Astrocyte of the spinal cord (primary cell): ENCODE results near the gene GRIN3A.

Source experiments
- DNase-seq: peaks from one replicate; pipeline ENCODE4 v3.0.0; 2011; ENCODE audit warnings: low read depth, low spot score
- H3K4me3 ChIP-seq: 2 replicates; pipeline ENCODE4 v1.5.1; 2011; ENCODE audit warnings: low read depth, mild to moderate bottlenecking, low read length, moderate library complexity
- in situ Hi-C: cut with HindIII; loops from 2 replicates; pipeline ENCODE4 v1.10.0; 2017; ENCODE audit warnings: low sequenced_read_pairs
- TF ChIP-seq, protein P1 (sequence below): IDR thresholded peaks from 2 replicates; pipeline ENCODE4 v1.5.1; 2012; ENCODE audit warnings: low read depth, mild to moderate bottlenecking, low read length, inconsistent platforms

The GRIN3A gene

DNA sequence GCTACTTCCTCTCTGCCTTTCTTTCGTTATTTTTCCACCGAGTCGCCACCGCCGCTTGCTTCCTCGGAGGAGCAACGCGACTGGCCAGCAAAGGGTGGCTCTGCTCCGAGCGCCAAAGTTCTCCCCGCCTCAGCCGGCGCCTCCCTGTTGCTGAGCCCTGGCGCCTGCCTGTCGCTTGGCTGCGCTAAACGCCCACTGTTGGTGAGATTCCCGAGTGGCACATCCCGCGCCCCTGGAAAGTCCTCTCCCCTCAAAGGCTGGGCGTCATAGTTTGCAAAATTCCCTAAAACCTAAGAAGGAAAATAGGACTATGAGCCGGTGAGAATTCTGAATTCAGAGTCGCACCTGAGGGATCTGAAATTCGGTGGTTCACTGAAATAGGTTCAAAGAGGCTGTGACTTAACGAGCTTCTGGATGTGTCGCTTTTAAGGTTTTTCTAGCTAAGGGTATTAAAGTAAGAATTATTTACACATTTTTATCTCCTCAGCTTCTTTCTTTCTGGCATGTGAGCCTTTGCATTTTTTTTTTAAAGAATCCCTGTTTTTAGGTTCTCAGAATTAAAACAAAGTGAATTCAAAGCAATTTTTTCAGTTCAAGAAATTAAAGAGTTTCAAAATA, at the start of gene GRIN3A:
TSS of gene GRIN3A (minus strand) at position 82 of the 618 bp plus-strand sequence. CDS start 668 bp downstream, outside the sequence.
- H3K4me3 ChIP-seq = no peak within 1 kb of the TSS
- in situ Hi-C loops = no loop called here
- DNase-seq = no peak
- TF ChIP-seq, protein P1, sequence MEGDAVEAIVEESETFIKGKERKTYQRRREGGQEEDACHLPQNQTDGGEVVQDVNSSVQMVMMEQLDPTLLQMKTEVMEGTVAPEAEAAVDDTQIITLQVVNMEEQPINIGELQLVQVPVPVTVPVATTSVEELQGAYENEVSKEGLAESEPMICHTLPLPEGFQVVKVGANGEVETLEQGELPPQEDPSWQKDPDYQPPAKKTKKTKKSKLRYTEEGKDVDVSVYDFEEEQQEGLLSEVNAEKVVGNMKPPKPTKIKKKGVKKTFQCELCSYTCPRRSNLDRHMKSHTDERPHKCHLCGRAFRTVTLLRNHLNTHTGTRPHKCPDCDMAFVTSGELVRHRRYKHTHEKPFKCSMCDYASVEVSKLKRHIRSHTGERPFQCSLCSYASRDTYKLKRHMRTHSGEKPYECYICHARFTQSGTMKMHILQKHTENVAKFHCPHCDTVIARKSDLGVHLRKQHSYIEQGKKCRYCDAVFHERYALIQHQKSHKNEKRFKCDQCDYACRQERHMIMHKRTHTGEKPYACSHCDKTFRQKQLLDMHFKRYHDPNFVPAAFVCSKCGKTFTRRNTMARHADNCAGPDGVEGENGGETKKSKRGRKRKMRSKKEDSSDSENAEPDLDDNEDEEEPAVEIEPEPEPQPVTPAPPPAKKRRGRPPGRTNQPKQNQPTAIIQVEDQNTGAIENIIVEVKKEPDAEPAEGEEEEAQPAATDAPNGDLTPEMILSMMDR = no peak

DNA sequence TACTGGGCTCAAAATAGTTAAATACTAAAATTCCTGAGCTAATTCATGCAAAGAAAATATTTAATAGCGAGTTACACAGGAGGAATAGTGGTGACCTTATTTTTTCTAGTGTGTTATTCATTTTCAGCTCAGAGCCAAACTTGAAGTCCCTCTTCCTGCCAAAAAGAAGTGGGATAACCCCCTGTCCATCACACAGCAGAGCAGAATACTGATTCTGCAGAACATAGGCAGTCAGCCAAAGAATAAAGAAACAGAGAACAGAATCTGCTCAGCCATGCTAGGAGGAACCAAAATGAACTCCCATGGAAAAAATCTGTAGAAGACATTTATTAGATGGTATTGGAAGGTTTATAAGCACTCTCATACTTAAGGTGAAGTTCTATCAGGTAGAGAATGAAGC, 49.4 kb upstream of the GRIN3A start:
- no peak overlapping the region for H3K4me3 ChIP-seq
- TF ChIP-seq, protein P1 = no peak
- in situ Hi-C loops = no loop called here

DNA sequence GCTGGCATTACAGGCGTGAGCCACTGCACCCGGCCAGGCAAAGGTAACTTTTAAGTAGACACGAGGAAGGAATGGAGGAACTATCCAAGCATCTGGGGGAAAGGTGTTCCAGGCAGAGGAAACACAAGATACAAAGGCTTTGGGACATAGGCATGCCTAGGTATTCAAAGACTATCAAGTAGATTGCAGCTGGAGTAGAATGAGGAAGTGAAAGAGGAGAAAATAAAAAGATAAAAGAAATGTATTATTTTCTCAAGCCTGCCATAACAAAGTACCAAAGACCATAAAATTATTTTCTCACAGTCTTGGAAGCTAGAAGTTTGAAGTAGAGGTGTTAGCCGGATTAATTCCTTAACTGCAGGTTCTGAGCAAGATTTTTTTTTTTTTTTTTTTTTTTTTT, 39.9 kb upstream of the GRIN3A start:
- in situ Hi-C loops = no loop called here
- TF ChIP-seq, protein P1 = no peak
- no peak overlapping the region for H3K4me3 ChIP-seq
- DNase-seq = no peak

More for the DNA sequence above, 49.4 kb upstream of the GRIN3A start:
- DNase-seq = no peak

DNA sequence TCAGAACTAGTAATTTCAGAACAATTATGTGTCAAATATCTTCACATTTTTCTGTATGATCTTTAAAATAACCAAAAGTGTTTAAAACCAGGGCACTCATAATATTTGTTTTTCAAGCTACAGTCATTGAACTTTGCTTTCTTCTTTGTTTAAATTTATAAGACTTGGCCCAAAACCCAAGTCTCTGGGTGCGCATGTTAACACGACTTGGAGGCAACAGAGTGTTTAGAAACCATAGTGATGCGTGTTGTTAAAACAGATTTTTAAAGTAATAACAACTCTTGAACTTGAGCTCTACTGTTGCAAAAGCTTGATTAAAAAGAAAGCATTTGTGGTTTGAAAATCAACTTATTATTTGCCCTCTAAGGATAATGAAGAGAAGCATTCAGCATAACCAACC, 26.0 kb upstream of the GRIN3A start:
- no peak overlapping the region for H3K4me3 ChIP-seq
- DNase-seq = no peak
- TF ChIP-seq, protein P1 = no peak
- in situ Hi-C loops = no loop called here

DNA sequence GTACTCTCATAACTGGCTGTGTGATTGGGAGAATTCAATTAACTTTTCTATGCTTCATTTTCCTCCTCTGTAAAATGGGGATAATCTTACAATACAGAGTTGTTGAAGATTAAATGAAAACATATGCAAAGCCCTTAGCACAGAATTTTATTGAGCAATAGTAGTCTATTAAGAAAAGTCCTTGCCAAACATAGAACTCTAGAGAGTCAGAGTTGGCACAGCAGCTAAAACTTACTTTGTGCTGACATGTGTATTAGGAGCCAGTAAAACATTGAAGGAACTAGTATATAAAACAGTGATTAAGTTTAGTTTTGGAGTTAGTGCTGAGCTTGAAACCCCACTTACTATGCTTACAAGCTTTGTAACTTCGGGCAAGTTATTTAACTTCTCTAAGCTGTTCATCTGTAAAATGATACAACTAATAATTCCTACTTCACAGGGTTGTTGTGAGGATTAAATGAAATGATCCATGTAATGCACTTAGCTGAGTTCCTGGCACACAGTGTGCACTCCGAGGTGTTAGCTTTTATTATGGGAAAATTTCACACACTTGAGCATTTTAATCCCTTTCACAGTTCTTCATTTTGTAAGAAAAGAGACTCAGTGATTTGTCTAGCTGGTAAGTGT, 20.0 kb upstream of the GRIN3A start:
- TF ChIP-seq, protein P1 = no peak
- in situ Hi-C loops = no loop called here
- H3K4me3 ChIP-seq = no peak overlapping the region

DNA sequence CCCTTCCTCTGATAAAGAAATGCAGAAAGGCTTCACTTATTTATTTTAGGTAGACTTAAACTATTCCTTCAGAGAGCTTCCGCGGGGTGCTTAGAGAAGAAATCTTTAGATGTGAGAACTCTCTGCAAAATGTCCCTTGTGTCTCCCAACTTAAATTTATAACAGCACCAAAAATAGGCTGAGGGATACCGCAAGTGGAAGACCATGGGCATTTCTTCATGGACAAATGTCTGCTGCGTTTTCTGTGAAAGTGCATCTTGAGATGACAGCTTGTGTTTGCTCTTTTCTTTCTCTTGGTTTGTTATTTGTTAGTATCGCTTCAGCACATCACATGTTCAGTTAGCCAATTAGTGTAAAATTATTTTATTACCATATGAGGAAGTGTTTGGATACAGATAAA, 15.3 kb upstream of the GRIN3A start:
- no peak overlapping the region for H3K4me3 ChIP-seq
- in situ Hi-C loops = no loop called here
- no peak for DNase-seq
- TF ChIP-seq, protein P1 = no peak

More for the DNA sequence above, 20.0 kb upstream of the GRIN3A start:
- DNase-seq = no peak
